DND-41 (cell line): Measurements from ENCODE around the gene ERV3-1.

Source experiments
- ATAC-seq: fragments of 200-7000 bp; cut with Tn5 transposase; 3 replicates; pipeline ENCODE4 v1.9.1; 2021; ENCODE audit warnings: low read depth; ENCODE audit not compliant: insufficient read depth
- DNase-seq: peaks from one replicate; pipeline ENCODE4 v3.0.0-alpha.2; 2020
- H2AFZ ChIP-seq: 2 replicates; pipeline ENCODE4 v1.6.0; 2012; ENCODE audit warnings: low read depth, low read length
- H3K27ac ChIP-seq: 2 replicates; pipeline ENCODE4 v1.5.1; 2012; ENCODE audit warnings: low read length, inconsistent platforms
- H3K27me3 ChIP-seq: fragments of 200-600 bp; sonication (generic); 2 replicates; pipeline ENCODE4 v1.6.0; 2012; ENCODE audit warnings: low read length, mild to moderate bottlenecking, inconsistent platforms; ENCODE audit not compliant: insufficient read depth, poor library complexity
- H3K36me3 ChIP-seq: 2 replicates; pipeline ENCODE4 v1.5.1; 2012; ENCODE audit warnings: low read length, inconsistent platforms; ENCODE audit not compliant: insufficient read depth
- H3K4me1 ChIP-seq: 2 replicates; pipeline ENCODE4 v1.5.1; 2012; ENCODE audit warnings: mild to moderate bottlenecking, low read length; ENCODE audit not compliant: insufficient read depth
- H3K4me2 ChIP-seq: 2 replicates; pipeline ENCODE4 v1.6.0; 2012; ENCODE audit warnings: mild to moderate bottlenecking, moderate library complexity, low read length, inconsistent platforms; ENCODE audit not compliant: insufficient read depth
- H3K4me3 ChIP-seq, 2 experiments: fragments of 200-600 bp in 1 of 2; shearing (Covaris generic) in 1 of 2; 2 replicates each; pipeline ENCODE4 v1.5.1; 2012 to 2016; ENCODE audit warnings: inconsistent platforms in 2 of 2, low read length in 2 of 2, mild to moderate bottlenecking in 2 of 2, low read depth in 1 of 2, moderate library complexity in 1 of 2
- H3K79me2 ChIP-seq: 2 replicates; pipeline ENCODE4 v1.6.0; 2012; ENCODE audit warnings: low read length, inconsistent platforms; ENCODE audit not compliant: insufficient read depth
- H3K9ac ChIP-seq: 2 replicates; pipeline ENCODE4 v1.6.0; 2012; ENCODE audit warnings: low read depth, mild to moderate bottlenecking, inconsistent platforms, low read length, moderate library complexity
- H3K9me3 ChIP-seq: 2 replicates; pipeline ENCODE4 v1.5.1; 2012; ENCODE audit warnings: low read length, moderate library complexity, mild to moderate bottlenecking, inconsistent platforms; ENCODE audit not compliant: insufficient read depth, severe bottlenecking
- H4K20me1 ChIP-seq: 2 replicates; pipeline ENCODE4 v1.6.0; 2012; ENCODE audit warnings: low read length; ENCODE audit not compliant: insufficient read depth
- CTCF ChIP-seq: IDR thresholded peaks from 2 replicates; pipeline ENCODE4 v1.5.1; 2012; ENCODE audit warnings: borderline replicate concordance, low read length, moderate library complexity, mild to moderate bottlenecking; ENCODE audit not compliant: poor library complexity, severe bottlenecking; ENCODE audit errors: extremely low read depth
- EZH2 ChIP-seq: IDR thresholded peaks from 3 replicates; pipeline ENCODE4 v1.6.1; 2012; ENCODE audit warnings: borderline replicate concordance, low read depth, mild to moderate bottlenecking, moderate library complexity, low read length, inconsistent platforms; ENCODE audit not compliant: severe bottlenecking

Gene ERV3-1

GRCh38 chr7:64993901-64994300 lies 12.6 kb downstream of the ERV3-1 start:
- H3K36me3 ChIP-seq = peaks cover 65% of the 10 kb centered on the region
- no peaks in the 10 kb centered on the region for H3K4me1 ChIP-seq
- H2AFZ ChIP-seq = no peak overlapping the region
- H3K79me2 ChIP-seq = peaks cover 16% of the 10 kb centered on the region
- no peak overlapping the region for H3K9ac ChIP-seq
- TF ChIP-seq CTCF (no peak), EZH2 (no peak)
- no peak overlapping the region for H3K4me3 ChIP-seq
- no peaks in the 10 kb centered on the region for H4K20me1 ChIP-seq
- ATAC-seq = no peak
- H3K27ac ChIP-seq = no peak overlapping the region
- no peak for DNase-seq
- no peaks in the 10 kb centered on the region for H3K27me3 ChIP-seq
- no peak overlapping the region for H3K4me2 ChIP-seq
- peaks cover 75% of the 10 kb centered on the region for H3K9me3 ChIP-seq

- Histone ChIP-seq H3K4me3 (no peak overlapping the region), H2AFZ (no peak overlapping the region), H3K79me2 (peaks cover 6% of the 10 kb centered on the region; the same call in 1 of the 2 replicates), H4K20me1 (no peaks in the 10 kb centered on the region), H3K9ac (no peak overlapping the region), H3K4me2 (no peak overlapping the region), H3K36me3 (peaks cover 61% of the 10 kb centered on the region), H3K4me1 (no peaks in the 10 kb centered on the region), H3K9me3 (peaks cover 67% of the 10 kb centered on the region), H3K27me3 (no peaks in the 10 kb centered on the region), H3K27ac (no peak overlapping the region)
- DNase-seq (no peak), ATAC-seq (no peak)
- TF ChIP-seq CTCF (no peak), EZH2 (no peak)
Observed at GRCh38 chr7:64992971-64993370, 13.5 kb downstream of the ERV3-1 start.

GRCh38 chr7:64990936-64991335 lies 15.6 kb downstream of the ERV3-1 start, which contains the start of gene ZNF117:
ZNF117 (minus strand) TSS chr7:64991036.
- peaks cover 54% of the 10 kb centered on the region for H3K36me3 ChIP-seq
- no peak for DNase-seq
- TF ChIP-seq EZH2 = no peak
- no peak for TF ChIP-seq CTCF

GRCh38 chr7:64990216-64990615 lies 16.3 kb downstream of the ERV3-1 start:
- Histone ChIP-seq H3K9me3 (peaks cover 45% of the 10 kb centered on the region), H4K20me1 (no peaks in the 10 kb centered on the region), H3K4me2 (no peak overlapping the region), H3K4me1 (no peaks in the 10 kb centered on the region), H3K27ac (no peak overlapping the region), H3K9ac (no peak overlapping the region), H3K79me2 (no peaks in the 10 kb centered on the region), H3K27me3 (no peaks in the 10 kb centered on the region), H3K4me3 (no peak overlapping the region), H3K36me3 (peaks cover 56% of the 10 kb centered on the region), H2AFZ (no peak overlapping the region)
- DNase-seq (no peak), ATAC-seq (no peak)
- TF ChIP-seq EZH2 (no peak), CTCF (no peak)

More at GRCh38 chr7:64990936-64991335, 15.6 kb downstream of the ERV3-1 start, which contains the start of gene ZNF117:
- no peaks in the 10 kb centered on the region for H4K20me1 ChIP-seq
- no peaks in the 10 kb centered on the region for H3K79me2 ChIP-seq
- H3K9me3 ChIP-seq = peaks cover 51% of the 10 kb centered on the region
- no peak within 1 kb of the TSS for H2AFZ ChIP-seq
- no peak within 1 kb of the TSS for H3K4me2 ChIP-seq
- H3K27me3 ChIP-seq = no peaks in the 10 kb centered on the region
- no peak within 1 kb of the TSS for H3K27ac ChIP-seq
- no peak within 1 kb of the TSS for H3K4me3 ChIP-seq
- ATAC-seq = no peak
- no peaks in the 10 kb centered on the region for H3K4me1 ChIP-seq
- no peak within 1 kb of the TSS for H3K9ac ChIP-seq
